ENCODE results near the gene SMAD5.

SMAD5 gene

DNA sequence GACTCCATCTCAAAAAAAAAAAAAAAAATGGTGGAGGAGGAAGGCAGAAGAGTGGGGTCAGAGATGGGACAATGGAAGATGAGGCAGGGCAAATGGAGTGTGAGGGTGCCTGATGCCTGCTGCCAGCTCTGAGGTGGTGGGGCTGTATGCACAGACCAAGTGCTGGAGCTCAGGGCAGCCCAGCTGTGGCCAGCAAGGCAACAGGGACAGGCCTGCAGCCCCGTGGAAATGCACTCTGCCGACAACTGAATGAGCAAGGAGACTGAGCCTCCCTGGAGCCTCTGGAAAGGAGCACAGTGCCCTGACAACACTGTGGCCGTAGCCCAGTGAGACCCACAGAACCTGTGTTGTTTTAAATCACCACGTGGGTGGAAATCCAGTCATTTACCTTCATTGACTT is 83.2 kb downstream of the SMAD5 start:
- no peak for DNase-seq (ENCODE audit: low spot score)

DNA sequence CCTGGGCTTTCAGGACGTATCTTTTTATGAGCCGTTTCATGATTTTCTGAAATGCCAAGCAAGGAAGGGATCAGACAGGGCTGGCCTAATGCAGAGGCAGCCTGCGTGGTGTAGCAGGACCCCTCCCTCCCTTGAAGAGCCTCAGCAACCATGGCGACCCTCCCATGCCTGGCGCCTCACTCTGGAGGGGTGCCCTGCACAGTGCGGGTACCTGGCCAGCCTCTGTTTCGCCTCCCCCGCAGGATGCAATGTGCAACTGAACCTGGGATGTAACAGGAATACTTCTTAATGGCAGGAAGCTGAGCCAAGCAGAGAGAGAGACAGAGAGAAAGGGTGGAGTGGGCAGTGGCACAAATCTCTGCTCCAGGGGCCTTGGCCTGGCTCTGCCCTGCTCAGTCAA is 83.6 kb downstream of the SMAD5 start:
- DNase-seq (ENCODE audit: low spot score): no peak

DNA sequence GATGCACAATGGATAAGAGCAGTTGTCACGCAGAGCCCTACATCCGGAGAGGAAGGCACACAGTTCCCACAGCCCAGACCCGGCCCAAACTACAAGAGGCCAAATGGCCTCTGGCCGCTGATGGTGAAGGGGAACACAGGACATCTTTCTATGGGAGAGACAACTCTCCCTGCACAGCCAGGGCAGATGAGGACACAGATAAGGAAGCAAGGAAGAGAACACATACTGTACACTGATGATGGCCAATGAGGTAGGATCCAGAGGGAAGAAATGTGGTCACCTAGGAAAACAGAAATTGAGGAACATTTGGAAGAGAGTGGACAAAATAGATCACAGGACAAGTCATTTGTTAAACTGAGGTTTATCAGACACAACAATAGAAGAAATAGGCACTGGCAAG is 88.7 kb downstream of the SMAD5 start:
- no peak for DNase-seq (ENCODE audit: low spot score)

DNA sequence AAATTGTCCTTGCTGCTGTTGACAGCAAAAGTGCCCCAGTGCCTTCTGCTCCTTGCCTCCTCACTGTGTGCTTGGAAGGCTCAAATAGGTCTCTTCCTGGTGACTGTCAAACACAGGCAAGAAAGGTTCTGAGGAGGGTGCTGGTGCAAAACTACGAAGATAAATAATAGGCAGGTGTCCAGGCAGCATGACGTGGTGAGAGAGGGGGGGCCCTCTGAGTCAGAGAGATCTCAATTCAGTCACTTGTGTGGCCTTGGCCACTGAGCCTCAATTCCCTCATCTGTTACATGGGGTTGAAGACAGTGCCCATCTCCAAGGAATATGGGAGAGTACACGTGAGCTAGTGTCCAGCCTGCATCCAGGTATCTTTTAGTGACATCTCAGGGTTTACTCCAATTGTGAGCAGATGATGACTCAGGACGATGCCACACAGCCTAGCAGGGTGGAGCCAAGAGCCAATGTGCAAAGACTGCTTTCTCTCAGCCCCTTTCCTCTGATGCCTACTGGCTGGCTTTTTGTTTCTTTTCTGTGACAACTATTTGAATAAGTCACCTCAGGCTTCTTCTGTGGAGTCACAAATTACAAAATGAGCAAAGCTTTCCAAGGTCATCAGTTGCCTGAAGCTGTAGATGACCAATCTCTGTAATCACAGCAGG is 90.1 kb downstream of the SMAD5 start:
- no peak for DNase-seq (ENCODE audit: low spot score)

DNA sequence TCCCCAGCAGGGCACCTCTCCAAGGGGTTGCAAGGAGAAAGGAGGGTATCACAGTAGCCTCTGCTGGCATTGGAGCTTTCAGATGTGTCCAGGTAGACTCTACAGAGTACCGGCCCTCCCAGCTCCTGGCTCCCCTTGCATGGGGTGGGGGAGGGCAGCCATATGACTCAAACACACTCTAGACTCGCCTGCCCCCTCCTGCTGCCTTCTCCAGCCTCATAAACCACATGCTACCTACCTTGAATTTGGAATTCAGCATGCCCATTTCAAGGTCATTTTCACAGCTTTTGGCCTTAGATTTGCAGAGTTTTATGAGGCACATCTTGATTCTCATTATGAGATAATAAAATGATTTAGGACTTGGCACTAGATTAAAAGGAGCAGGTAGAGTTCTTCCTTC is 93.2 kb downstream of the SMAD5 start:
- DNase-seq (ENCODE audit: low spot score): no peak

DNA sequence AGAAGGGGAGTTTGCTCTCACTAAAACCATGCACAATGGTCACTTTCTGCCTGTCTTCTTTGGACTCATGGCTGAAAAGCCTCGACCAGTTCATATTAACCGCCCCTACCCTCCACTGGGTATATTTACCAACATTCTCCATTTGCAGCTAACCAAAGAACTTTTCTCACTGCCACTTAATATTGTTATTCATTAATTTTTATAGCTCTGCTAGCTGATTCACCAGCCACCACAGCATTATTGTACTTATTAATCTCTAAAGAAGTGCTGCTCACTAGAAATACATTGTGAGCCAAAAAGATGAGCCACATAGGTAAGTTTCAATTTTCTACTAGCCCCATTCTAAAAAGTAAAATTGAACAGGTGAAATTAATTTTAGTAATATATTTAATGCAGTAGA is 93.8 kb downstream of the SMAD5 start:
- DNase-seq (ENCODE audit: low spot score): no peak

DNA sequence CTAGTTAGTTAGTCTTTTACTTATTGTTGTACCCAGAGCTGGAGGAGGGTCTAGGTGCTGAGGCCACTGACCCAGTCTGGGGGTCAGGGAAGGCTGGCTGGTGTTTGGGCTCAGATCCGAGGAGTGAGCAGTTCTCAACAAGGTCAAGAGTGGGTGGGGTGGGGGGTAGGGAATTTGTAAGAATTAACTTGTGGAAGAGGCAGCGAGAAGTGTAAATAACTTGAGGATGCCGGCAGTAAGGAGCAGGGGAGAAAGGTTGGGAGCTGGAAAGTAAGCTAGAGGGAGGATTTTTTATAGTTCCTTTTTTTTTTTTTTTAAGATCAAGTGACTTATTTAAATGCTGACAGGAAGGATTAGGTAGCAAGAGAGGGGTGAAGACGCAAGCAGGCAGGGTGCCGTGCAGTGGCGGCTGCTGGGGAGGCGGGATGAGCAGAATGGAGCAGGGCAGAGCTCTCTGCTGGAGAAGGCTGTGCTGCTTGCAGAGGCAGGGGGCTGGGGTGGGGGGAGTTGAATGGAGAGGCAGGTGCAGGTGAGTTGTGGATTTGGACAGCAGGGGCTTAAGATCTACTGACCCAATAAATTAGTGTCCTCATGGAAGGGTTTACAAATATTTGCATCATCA is 95.6 kb downstream of the SMAD5 start:
- no peak for DNase-seq (ENCODE audit: low spot score)

DNA sequence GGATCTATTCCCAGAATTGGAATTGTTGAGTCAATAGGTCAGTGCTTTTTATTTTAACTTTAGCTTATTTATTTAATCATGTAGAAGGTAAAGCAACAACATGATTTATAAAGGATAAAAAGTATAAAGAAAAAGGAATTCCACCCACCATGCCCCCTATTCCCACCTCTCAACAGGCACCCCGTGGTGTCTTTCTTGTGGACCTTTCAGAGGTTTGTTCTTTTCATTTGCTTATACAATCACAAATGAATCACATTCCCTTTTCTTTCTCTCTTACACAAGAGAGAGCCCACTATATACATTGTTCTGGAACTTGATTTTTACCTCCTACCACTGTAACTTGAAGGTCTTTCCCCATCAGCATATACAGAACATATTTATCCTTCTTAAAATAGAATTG is 97.5 kb downstream of the SMAD5 start:
- DNase-seq (ENCODE audit: low spot score): no peak

DNA sequence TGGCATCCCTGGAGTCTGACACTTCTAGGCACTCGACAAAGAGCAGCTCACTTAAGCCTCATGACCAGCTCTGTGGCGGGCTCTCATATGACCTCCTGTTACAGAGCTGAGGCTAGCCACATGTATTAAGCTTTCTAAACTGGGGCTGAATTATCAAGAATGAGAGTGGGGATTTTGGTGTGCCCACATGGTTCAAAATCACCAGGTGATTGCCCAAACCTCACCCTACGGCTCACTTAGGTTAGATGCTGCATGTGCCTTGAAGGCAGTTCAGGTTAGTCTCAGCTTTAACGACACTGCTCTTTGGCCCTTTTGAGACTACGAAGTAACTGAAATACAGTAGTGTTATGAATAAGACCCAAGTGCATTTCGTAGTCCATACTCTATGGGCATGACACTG is 99.7 kb downstream of the SMAD5 start:
- DNase-seq (ENCODE audit: low spot score): no peak

Small RNA genes within 50 kb of the gene (small RNA-seq; reads per million reads assigned to genes)
- 0 reads per million in 2 experiments for gene RF02173
- 0 reads per million in 2 experiments for gene RF02175
- gene RF02176: 0 reads per million in 2 experiments

Data from SK-N-DZ (cell line).